SHP77 treated with DMSO at 0.1 percent for 48 hours (cell line): ENCODE data around the gene ERI2.
"Not testable (repeated sequence)": the region's sequence is repeated elsewhere in the genome, so short reads cannot be mapped to it uniquely, and the experiment has no call there.

ENCODE experiments used
- DNase-seq: peaks from one replicate; lab custom pipeline; 2025; lab: John Stamatoyannopoulos, UW

ERI2 gene

DNA sequence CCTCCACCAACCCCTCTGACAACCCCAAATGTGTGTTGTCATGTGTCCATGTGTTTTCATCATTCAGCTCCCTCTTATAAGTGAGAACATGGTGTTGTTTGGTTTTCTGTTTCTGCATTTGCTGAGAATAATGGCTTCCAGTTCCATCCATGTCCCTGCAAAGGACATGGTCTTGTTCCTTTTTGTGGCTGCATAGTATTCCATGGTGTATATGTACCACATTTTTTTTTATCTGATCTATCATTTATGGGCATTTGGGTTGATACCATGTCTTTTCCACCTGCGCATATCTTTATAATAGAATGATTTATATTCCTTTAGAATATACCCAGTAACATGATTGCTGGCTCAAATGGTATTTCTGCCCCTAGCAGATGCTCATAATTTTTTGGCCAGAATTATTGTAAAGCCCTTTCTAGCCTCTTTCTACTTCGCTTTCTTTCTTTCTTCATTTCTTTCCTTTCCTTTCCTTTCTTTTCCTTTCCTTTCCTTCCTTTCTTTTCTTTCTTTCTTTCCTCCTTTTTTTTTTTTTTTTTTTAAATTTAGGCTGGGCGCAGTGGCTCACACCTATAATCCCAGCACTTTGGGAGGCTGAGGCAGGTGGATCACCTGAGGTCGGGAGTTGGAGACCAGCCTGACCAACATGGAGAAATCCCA lies 12.8 kb upstream of the ERI2 start:
- DNase-seq: no peak

DNA sequence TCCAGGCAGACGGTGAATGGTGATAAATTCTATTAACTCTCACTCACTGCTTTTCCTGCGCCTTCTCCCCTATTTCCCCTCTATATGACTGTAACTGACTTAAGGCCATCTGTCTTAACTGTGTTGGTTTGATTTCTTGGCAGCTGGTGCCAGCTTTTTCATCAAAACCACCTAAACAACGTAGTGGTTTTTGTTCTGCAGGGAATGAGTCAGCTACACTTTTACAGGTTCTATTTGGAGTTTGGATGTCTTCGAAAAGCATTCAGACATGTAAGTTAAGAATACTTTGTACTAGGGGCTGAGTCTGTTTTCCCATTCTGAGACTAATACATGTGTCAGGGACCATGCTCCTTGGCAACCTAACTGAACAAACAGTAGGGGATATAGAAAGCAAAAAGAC lies 8.5 kb upstream of the ERI2 start:
- no peak for DNase-seq

DNA sequence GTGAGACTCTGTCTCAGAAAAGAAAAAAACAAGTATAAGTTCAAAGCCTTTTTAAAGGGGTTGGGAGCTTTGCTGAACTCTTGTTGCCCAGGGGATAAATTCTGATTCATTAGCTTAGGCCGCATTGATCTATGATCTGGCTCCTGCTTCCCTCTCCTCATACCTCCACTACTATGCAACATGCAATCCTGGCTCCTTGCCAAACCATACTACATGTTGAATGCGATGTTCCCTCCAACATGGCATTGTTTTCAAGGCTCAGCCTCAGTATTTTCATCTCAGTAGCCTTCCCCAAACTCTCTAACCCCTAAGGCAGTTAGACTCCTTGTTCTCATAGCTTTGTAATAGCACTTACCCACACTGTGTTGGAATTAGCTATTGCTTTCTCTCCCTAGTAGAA lies 6.2 kb upstream of the ERI2 start:
- no peak for DNase-seq

DNA sequence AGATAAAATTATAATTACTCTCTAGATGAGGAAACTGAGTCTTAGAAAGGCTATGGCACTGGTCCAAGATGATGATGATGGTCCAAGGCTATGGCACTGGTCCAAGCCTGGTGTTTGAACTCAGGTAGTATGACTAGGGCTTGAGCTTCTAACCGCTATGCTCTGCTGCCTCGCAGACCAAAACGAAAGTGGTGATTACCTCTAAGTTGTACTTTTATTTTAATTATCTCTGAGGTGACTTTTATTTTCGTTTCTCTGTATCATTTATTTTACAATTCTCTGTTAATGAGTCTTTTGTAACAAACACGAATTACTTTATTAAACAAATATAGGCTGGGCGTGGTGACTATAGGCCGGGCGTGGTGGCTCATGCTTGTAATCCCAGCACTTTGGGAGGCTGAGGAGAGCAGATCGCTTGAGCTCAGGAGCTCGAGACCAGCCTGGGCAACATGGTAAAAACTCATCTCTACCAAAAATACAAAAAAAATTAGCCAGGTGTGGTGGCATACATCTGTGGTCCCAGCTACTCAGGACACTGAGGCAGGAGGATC lies 5.7 kb upstream of the ERI2 start:
- DNase-seq: no peak

DNA sequence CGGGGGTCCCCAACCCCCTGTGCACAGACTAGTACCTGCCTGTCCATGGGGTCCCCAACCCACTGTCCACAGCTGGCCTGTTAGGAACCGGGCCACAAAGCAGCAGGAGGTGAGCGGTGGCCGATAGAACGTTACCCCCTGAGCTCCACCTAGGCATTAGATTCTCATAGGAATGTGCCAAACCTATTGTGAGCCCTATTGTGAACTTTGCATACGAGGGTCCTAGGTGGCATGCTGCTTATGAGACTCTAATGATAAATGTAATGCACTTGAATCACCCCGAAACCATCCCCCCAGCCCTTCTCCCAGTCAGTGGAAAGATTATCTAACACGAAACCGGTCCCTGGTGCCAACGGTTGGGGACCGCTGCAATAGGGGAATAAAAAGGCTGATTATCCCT lies 1.6 kb upstream of the ERI2 start:
- DNase-seq: no peak

DNA sequence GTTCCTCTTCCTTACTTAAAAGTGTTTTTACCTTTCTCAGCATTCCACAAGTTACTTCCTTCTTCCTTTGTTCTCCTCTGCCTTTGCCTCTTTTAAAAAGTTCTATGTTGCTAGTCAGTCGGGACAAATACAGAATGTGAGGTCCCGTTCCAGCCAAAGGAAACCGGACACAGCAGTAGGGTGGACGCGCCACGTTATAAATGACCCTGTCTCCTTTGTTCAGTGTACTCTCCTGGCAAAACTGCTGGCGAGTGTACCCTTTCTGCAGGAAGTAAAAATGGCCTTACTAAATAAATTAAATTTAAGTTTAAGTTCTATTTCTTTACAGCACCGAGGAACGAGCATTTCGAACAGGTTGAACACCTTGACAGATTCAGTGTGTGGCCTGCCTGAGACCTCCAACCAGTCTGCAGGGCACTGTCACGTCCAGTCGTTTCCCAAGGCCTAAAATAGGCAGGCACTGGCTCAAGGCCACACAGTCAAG lies 546 bp downstream of the ERI2 start:
- DNase-seq: not testable (repeated sequence)

DNA sequence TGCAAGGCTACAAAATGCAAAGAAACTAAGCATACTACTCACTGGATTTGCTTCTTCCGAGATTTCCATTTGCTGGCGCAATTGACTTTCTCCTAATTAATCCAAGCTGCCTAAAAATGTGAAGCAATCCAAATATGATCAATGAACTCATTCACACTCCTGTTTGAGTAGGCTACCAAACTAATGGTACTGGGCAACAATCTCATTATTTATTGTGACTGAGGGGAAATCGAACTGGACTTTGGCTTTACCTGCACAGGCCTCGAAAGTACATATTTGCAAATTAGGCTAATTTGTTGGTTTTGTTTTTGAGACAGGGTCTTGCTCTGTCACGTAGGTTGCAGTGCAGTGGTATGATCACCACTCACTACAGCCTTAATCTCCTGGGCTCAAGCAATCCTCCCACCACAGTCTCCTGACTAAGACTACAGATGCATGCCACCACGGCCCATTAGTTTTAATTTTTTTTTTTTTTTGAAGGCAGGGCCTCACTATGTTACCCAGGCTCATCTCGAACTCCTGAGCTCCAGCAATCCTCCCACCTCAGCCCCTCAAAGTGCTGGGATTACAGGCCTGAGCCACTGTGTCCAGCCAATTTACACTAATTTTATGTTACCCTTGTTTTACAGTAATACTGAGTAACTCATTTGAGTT lies 2.6 kb downstream of the ERI2 start:
- no peak for DNase-seq

DNA sequence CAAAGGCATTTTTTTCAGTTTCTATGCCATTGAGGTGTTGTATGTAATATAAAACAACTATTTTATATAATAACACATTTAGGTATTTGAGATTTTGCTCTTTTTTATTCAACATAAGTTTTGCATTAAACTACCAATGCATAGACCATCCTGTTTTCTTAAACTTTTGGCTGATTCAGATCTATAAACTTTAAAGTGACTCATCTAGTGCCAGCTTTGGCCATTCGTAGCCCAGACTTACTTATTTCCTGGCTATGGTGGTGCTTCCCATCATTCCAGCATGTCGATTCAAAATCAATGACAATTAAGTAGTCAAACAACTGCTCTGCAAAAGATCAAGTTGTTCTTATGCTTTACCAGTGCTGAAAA lies 3.1 kb downstream of the ERI2 start:
- no peak for DNase-seq

DNA sequence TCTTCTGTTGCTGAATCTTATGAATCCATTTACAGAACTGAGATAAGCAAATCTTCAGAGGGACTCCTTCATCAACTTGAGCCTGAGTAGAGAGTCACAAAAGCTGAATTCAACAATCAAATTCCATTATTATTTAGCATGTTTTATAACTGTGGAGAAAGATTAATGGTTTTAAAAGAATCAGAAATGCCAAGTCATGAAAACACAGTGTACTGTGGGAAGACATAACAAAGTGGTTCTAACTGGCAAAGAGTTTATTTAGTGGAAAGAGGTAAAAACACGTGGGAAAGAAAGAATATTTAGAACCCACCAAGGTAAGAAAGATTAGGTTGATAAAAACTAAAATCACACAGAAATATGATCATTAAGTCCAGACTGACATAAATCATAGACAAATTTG lies 5.0 kb downstream of the ERI2 start:
- DNase-seq: no peak

DNA sequence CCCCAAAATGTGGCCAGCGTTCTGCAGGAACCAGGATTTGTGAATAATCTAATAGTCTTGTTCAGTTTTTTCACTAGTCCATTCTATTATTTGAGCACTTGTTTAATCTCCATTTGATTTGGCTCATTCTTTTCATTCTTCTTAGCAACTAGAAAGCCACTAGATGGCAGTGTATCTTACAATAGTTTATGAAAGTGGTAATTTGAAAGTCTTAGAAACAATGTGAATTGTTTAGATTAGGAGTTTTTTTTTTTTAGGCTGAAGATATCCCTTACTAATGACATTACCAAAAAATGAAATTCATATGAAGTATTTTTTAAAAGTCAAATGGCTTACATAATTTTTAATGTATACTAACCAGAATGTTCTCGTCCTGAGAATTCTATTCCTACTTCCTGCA lies 6.7 kb downstream of the ERI2 start:
- DNase-seq: no peak

DNA sequence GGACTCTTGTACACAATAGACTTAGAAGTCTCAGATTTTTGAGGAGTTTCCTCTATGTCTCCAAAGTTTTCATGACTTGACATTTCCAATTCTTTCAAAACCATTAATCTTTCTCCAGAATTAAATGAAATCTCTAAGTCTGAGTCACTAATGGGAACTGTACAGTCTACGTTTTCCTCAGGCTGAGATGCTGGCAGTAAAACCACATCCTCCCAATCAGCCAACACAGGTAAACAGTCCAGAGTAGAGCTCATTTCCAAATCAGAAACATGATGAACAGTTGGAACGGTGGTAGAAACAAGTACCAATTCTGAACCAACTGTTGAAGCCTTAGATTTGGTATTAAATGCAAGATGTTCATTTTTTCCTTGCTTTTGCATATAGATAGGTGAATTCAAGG lies 7.9 kb downstream of the ERI2 start:
- DNase-seq: no peak

DNA sequence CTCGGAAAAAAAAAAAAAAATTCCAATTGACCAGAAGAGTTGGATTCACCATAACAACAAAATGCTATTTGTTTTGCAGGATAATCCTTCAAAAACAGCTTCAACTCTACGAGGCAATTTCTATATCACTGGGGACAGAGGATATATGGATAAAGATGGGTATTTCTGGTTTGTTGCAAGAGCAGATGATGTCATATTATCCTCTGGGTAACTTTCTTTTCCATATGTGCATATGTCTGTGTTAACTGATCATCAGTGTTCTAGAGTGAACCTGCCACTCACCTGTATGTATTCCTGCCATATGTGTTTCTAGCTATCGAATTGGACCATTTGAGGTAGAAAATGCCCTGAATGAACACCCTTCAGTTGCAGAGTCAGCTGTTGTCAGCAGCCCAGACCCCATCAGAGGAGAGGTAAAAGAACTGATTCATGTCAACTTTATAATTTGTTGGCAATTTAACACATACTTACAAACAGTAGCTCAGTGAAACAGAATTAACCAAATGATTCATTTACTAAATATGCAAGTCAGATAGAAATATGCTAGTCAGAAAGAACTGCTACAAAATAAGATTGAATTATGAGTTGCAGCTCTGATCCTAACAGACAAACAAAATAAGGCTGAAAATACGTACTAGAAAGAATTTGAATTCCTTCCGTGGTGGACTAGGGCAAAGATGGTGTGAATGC lies 14.2 kb downstream of the ERI2 start:
- no peak for DNase-seq

DNA sequence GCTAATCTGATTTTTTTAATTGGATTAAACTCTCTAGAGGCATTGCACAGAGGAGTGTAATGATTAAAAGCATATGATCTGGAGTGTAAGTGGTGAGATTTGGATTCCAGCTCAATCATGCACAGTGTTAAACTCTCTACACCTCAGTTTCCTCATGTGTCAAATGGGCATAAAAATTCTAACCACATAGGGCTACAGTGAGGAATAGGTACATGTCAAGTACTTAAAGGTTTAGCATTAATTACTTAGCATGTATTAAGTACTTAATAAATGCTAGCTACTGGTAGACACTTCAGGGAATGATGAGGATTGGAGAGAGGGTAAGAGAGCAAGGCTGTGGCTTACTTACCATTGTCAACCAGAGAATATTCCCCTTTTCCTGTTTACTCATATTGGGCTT lies 17.1 kb downstream of the ERI2 start:
- no peak for DNase-seq

DNA sequence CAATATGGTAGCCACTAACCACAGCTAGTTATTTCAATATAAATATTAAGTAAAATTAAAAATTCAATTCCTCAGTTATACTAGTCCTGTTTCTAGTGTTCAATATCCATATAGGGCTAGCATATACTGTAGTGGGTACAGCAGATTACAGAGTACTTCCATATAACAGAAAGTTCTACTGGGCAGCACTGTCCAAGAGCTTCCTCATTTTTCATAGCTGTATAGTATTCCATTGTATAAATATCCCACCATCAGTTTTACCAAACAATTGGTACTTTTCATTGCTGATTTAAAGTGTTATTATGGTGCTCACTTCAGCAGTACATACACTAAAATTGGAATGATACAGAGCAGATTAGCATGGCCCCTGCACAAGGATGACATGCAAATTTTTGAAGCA lies 22.1 kb downstream of the ERI2 start:
- DNase-seq: no peak

DNA sequence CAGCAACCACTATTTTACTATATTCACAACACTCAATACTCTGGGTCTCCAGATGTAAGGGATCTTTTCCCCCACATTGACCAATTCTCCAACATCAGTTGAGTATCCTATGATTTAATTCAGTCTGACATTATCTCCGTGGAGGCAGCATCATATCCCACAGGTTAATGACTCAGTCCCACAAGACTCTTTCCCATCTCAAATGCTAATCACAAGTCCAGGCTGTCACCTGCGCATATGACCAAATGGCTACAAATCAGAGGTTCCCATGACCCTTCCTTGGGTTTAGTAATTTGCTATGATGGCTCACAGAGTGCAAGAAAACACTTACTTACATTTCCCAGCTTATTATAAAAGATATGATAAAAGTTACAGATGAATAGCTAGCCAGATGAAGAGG lies 23.8 kb downstream of the ERI2 start:
- no peak for DNase-seq

DNA sequence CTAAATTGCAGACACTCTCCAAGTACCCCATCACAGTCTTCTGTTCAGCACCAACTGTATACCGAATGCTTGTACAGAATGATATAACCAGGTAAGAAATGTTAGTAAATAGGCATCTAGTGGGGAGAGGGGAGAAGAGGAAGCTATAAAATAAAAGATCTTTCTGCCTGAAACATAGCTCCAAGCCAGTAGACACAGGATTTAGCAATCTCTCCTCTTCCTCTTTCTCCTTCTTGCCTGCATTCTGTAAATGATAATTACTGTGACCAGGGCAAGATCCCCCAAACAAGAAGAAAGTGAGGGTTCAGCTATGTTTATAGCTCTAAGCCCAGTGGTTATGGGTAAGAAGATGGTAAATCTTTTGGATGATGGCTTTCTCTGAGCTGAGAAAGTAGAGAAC lies 24.6 kb downstream of the ERI2 start:
- DNase-seq: no peak

DNA sequence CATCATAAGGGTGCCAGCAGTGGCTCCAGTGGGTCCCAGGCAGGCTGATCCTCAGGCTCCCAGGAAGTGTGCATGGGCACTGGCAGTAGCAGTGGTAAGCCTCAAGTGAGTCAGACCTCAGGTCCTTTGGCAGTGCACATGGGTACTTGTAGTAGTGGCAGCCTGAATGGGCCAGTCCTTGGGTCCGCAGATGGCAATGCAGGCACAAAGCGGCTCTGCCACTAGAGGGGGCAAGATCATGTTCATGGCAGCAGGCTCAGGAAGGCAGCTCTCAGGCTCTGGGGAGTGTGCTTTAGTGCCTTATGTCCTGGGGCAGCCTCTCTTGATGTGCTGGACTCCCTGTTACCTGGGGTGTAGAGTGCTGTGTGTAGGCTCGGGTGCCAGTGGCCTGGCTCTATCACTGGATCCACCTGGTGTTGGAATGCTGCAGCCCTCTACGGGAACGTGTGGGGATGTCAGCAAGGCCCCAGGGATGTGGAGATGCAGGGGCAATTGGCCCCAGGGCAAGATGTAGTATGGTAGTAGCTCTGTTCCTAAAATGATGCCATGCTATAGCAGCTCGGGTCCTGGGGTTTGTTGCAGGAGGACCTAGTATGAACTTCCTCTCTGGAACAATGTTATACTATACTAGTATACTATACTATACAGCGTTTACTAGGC lies 31.4 kb downstream of the ERI2 start:
- DNase-seq: peak; percentile 55

DNA sequence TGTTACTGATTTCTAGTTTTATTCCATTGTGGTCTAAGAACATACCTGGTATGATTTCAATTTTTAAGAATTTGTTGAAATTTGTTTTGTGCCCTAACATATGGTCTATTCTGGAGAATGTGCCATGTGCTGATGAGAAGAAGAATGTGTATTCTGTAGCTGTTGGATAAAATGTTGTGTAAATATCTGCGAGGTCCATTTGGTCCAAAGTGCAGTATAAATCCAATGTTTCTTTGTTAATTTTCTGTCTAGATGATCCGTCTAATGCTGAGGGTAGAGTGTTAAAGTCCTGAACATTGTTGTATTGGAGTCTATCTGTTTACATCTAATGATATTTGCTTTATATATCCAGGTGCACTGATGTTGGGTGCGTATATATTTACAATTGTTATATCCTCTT lies 32.6 kb downstream of the ERI2 start:
- DNase-seq: no peak

DNA sequence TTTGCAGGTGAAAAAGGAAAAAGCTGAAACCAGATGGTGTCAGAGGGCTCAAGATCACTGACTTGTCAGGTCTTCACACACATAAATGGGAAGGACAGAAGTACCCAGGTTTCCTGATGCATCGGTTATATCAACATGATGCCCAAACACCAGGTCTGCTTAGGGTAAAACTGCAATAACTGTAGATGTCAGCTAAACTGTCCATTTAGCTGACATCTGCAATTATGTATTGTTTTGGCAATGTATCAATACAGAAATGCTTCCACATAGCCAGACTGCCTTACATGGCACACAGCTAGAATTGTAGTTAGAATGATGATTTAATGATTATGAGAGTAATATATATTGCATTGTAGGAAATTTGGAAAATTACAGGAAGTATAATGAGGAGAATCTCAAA lies 37.5 kb downstream of the ERI2 start:
- no peak for DNase-seq

DNA sequence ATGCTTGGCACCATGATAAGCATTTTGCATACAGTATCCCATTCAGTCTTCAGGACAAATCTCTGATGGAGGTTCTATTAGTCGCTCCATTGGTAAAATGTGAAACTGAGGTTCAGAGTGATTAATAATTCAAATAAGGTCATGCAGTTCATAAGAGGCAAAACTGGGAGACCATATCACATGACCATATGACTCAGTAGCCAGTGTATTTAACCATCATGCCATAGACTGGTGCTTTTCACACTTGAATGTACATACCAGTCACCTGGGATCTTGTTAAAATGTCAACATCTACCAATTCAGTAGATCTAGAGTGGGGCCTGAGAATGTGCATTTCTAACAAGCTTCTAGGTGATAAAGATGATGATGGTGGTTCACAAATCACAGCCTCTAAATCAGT lies 38.2 kb downstream of the ERI2 start:
- DNase-seq: no peak

DNA sequence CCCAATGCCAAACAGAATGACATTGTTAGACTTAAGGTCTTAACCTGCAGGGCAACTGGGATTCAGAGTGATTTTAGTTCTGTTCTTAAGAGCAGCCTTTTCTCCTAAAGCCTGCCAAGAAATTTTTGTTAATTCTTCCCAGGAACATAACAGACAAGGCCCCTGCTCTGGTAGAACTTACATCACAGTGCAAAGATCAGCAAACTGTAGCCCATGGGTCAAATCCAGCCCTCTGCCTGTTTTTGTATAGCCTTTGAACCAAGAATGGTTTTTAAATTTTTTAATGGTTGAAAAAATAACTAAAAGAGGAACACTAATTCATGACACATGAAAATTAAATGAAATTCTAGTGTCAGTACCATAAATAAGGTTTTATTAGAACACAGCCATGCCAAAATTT lies 38.7 kb downstream of the ERI2 start:
- DNase-seq: no peak

DNA sequence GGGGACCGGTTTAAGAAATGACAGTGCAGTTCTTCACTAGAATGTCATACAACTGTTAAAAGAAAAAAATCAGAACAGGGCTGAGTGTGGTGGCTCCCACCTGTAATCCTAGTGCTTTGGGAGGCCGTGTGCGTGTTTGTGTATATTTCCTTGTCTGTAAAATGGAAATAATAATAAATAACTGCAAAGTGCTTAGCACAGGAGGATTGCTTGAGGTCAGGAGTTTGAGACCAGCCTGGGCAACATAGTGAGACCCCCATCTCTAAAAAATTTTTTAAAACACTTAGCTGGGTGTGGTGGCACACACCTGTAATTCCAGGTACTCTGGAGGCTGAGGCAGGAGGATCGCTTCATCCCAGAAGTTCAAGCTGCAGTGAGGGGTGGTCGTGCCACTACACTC lies 40.0 kb downstream of the ERI2 start:
- no peak for DNase-seq

DNA sequence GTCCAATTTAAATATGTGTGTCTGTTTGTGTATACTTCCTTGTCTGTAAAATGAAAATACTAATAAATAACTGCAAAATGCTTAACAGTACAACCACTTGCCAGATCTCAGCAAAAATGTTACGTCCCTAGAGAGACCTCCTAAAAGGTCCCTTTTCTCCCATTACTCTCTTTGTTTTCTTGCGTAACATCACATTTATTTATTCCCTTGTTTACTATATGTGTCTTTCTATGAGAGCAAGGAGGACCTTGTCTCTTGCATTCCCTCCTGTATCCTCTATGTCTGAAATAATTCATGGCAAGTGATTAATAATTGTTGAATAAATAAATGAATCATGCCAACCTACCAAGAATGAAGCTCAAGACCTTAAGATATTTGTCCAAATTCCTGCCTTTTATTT lies 40.5 kb downstream of the ERI2 start:
- DNase-seq: no peak
